Temporal lobe (tissue), 2 donors: ENCODE measurements around the gene FBXO38. TPM values are rescaled to one million over a fixed set of nuclear protein-coding genes. Genes with fewer than 3 reads are reported as not detected.

Experiments used
- small RNA-seq: library from RNA; depleted of rRNA; stranded (forward); fragments of <200 nt; gene quantifications from one replicate; pipeline ENCODE3, GENCODE V24; 2014; ENCODE audit warnings: low replicate concordance
- total RNA-seq: library from RNA; depleted of rRNA; stranded (reverse); fragments of >200 nt; gene quantifications from one replicate; pipeline ENCODE4 v1.2.3, GENCODE V29; 2014

The FBXO38 gene
- total RNA-seq, 1 donor from 2014 or later = 48.4 TPM

Small RNAs within 50 kb of the gene (small RNA-seq; reads per million reads assigned to genes)
- gene RF00017 = not detected

Other genes starting within 250 kb of the FBXO38 start
- not detected for gene SPINK14, start 215.4 kb upstream of the FBXO38 start, total RNA-seq
- not detected for gene SPINK6, start 180.9 kb upstream of the FBXO38 start, total RNA-seq
- gene MARCOL, start 145.4 kb upstream of the FBXO38 start, total RNA-seq = not detected
- gene SPINK13, start 115.2 kb upstream of the FBXO38 start, total RNA-seq = not detected
- not detected for gene SPINK7, start 71.5 kb upstream of the FBXO38 start, total RNA-seq
- not detected for gene SPINK9, start 48.4 kb upstream of the FBXO38 start, total RNA-seq